Measurements from ENCODE around the gene STX1A. TPM values are rescaled to one million over a fixed set of nuclear protein-coding genes. Genes with fewer than 3 reads are reported as not detected.

Gene STX1A
- total and polyA plus RNA-seq, 2 of the 8 experiments (the other 6 are each of a cell fraction or from before 2014, with no cell fraction given), result 13.5 to 17.5 TPM

DNA sequence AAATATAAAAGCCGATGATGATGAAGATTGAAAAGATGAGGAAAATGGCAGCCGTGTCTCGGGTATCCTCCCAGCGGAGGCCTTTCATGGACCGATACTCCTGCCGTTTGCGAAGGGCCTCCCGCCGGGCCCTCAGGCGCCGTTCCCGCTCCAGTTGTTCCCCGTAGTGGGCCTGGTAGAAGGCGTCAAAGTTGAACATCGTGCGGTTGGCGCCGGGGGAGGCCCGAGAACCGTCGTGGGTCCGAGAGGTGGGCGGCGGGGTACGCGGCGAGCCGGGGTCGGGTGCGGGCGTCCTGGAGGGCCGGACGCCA, 36.8 kb downstream of the STX1A start:
- Histone ChIP-seq H3K79me1 (ENCODE audit: low read depth, low read length) (peaks cover 6% of the 10 kb centered on the region; the same call in 1 of the 2 replicates), H3K79me2 (ENCODE audit: control insufficient read depth in 1 of 2, insufficient read depth in 2 of 2, low read length in 2 of 2) (peaks cover 25 to 67% of the 10 kb centered on the region in 2 experiments)

More for the DNA sequence above, 36.8 kb downstream of the STX1A start:
- FAIRE-seq (no peak), DNase-seq (ENCODE audit: low read depth in 1 of 2, low spot score in 2 of 2) (no peak)
- ChIA-PET POLR2A (ENCODE audit: partially characterized antibody) (interaction anchor here (0.8 kb wide), 1 partner anchor 14 kb away, joined by 3 read pairs; no protein-coding TSS in a partner anchor), CTCF (ENCODE audit: partially characterized antibody) (no interaction called here)
- Histone ChIP-seq H3K36me3 (ENCODE audit: control insufficient read depth in 2 of 4, insufficient read depth in 4 of 4, low read length in 3 of 4) (peaks cover 4 to 11% (median 8%) of the 10 kb centered on the region in 4 experiments; a peak in 6 of 8 replicates), H3K56ac (replicated peaks; ENCODE audit: insufficient read length, low read depth, low read length) (no peak overlapping the region), H3K14ac (ENCODE audit: insufficient read length) (no peak overlapping the region), H3K4me1 (replicated peaks in 1 of 4; ENCODE audit: control insufficient read depth in 3 of 4, insufficient read depth in 4 of 4, low read length in 3 of 4) (peaks cover 3 to 7% (median 3%) of the 10 kb centered on the region in 4 experiments; a peak in 5 of 7 replicates), H4K5ac (ENCODE audit: insufficient read length, low read depth, low read length) (peak overlapping the region; percentile 90), H3K9ac (replicated peaks in 1 of 4; ENCODE audit: extremely low read depth in 1 of 4, low read depth in 3 of 4, low read length in 3 of 4) (peak overlapping the region; percentile 48 to 95 (median 90)), H3K27me3 (replicated peaks in 1 of 4; ENCODE audit: control insufficient read depth in 3 of 4, extremely low read depth in 1 of 4, insufficient read depth in 3 of 4, low read length in 3 of 4) (no peaks in the 10 kb centered on the region; a peak in 1 of 7 replicates), H3K18ac (ENCODE audit: extremely low read depth, low read length) (no peak overlapping the region; the same call in 1 of the 2 replicates), H4K91ac (replicated peaks; ENCODE audit: insufficient read length, low read length) (no peak overlapping the region), H2BK12ac (ENCODE audit: low read depth, low read length) (peak overlapping the region; percentile 55; the same call in 1 of the 2 replicates), H2BK120ac (replicated peaks; ENCODE audit: low read depth, low read length) (no peak overlapping the region), H3K4ac (replicated peaks; ENCODE audit: insufficient read length, low read depth, low read length) (no peak overlapping the region), H3K9me3 (ENCODE audit: insufficient read depth in 2 of 2, low read depth in 1 of 2, low read length in 1 of 2) (no peaks in the 10 kb centered on the region), H2AK5ac (ENCODE audit: low read depth, low read length) (no peak overlapping the region; the same call in 1 of the 2 replicates), H2BK15ac (ENCODE audit: low read length) (no peak overlapping the region), H2BK20ac (ENCODE audit: low read length) (no peak overlapping the region), H2AFZ (ENCODE audit: low read length) (peak overlapping the region; percentile 36; the same call in 1 of the 2 replicates), H3K4me3 (ENCODE audit: extremely low read depth in 1 of 4, insufficient read depth in 2 of 4, low read depth in 3 of 4, low read length in 4 of 4) (peak overlapping the region; percentile 82 to 97 (median 94)), H2BK5ac (ENCODE audit: low read depth, low read length) (peak overlapping the region; percentile 98), H3K27ac (ENCODE audit: low read depth, low read length) (peak overlapping the region; percentile 89), H3K23me2 (ENCODE audit: low read depth, low read length) (peaks cover 15% of the 10 kb centered on the region), H4K8ac (ENCODE audit: extremely low read depth, insufficient read depth, low read length) (peak overlapping the region; percentile 97; the same call in 1 of the 2 replicates), H3K4me2 (ENCODE audit: insufficient read depth in 1 of 2, low read depth in 2 of 2, low read length in 2 of 2) (peak overlapping the region; percentile 93 to 94), H3K23ac (ENCODE audit: insufficient read length) (no peak overlapping the region), H4K20me1 (replicated peaks in 1 of 2; ENCODE audit: control insufficient read depth in 1 of 2, insufficient read depth in 2 of 2, low read length in 2 of 2) (peaks cover 0 to 11% of the 10 kb centered on the region in 2 experiments)
- TF ChIP-seq GABPA (IDR thresholded peaks at IDR 0.05; ENCODE audit: borderline replicate concordance, insufficient read depth, low read length) (no peak), BRCA1 (IDR thresholded peaks at IDR 0.05; ENCODE audit: low read depth, low read length) (no peak)
- TF ChIP-seq, protein P1, sequence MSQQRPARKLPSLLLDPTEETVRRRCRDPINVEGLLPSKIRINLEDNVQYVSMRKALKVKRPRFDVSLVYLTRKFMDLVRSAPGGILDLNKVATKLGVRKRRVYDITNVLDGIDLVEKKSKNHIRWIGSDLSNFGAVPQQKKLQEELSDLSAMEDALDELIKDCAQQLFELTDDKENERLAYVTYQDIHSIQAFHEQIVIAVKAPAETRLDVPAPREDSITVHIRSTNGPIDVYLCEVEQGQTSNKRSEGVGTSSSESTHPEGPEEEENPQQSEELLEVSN (IDR thresholded peaks at IDR 0.05), result peak; percentile 40
- WGBS, 2 experiments (ENCODE audit: extremely low coverage in 1 of 2, insufficient coverage in 1 of 2, insufficient read length in 1 of 2, insufficient replicate concordance in 2 of 2, low coverage in 1 of 2, low lambda C conversion rate in 2 of 2, missing lambda C conversion rate in 1 of 2), result 1% methylated on average over 33 of the region's 33 CpGs; no CpG with 5 or more reads in 1 of the 2 experiments

Data from H1 (cell line).